GM13976 (cell line): ENCODE measurements around the gene RARB.

Source experiments
- DNase-seq: peaks from one replicate; pipeline ENCODE4 v3.0.0; 2012; ENCODE audit warnings: low spot score
- CTCF ChIP-seq: IDR thresholded peaks from 2 replicates; pipeline ENCODE4 v1.5.1; 2012; ENCODE audit warnings: borderline replicate concordance, mild to moderate bottlenecking; ENCODE audit not compliant: insufficient read depth; ENCODE audit errors: extremely low read depth, missing control alignments, control extremely low read depth
- in situ Hi-C: fragments of 300-500 bp; cut with MboI; formaldehyde crosslinking; loops from one replicate; pipeline ENCODE4 v1.12.0; 2022; ENCODE audit warnings: low sequenced_read_pairs, mixed read lengths, inconsistent platforms; ENCODE audit not compliant: unreplicated experiment

RARB gene

GRCh38 chr3:25581335-25581734 lies 153.3 kb downstream of the RARB start:
- in situ Hi-C loops: loop anchor here (25.0 kb wide), 1 partner anchor 619 kb away; no protein-coding TSS in a partner anchor
- DNase-seq: no peak
- no peak for TF ChIP-seq CTCF

GRCh38 chr3:25581823-25582222 lies 153.8 kb downstream of the RARB start:
- no peak for DNase-seq
- no peak for TF ChIP-seq CTCF
- in situ Hi-C loops: loop anchor here (25.0 kb wide), 1 partner anchor 620 kb away; no protein-coding TSS in a partner anchor

DNA sequence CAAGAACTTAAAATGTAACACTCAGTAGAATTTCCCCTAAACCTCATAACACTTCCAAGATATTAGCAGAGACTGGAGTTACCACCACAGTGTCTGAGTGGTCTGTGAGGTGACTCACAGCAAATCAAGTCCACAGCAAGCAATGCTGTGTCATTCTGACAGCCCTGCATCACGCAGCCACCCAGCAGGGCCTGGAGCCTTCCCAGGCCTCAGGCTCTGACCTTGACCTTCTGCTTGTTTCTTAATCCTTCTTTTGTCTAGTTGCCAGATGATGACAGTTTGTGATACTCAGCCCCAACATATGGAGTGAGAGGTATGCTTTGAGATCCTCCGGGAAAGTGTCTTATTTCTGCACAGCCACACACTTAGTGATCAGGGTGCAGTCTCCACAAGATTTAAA lies 154.2 kb downstream of the RARB start:
- no peak for TF ChIP-seq CTCF
- in situ Hi-C loops: loop anchor here (25.0 kb wide), 1 partner anchor 620 kb away; no protein-coding TSS in a partner anchor
- no peak for DNase-seq

DNA sequence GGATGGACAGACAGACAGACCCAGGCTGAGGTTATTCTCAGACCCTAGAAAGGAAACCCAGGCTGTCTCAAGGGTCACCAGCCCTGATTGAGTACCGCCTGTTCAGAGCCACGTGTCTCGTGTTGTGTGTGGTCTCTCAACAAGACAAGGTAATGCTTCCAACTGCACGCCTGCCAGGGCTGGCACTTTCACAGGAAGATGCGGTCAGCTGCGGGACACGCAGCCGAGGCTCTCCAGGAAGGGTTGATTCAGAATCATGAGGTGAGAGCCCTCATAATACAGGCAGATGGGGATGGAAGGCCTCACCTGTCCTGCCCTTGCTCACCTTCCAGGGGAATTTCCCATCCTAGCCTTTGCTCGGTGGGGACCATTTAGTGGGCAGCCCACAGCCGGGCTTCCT lies 155.3 kb downstream of the RARB start:
- no peak for DNase-seq
- TF ChIP-seq CTCF: no peak
- in situ Hi-C loops: loop anchor here (25.0 kb wide), 1 partner anchor 621 kb away; no protein-coding TSS in a partner anchor

GRCh38 chr3:25584011-25584789 lies 156.1 kb downstream of the RARB start:
- in situ Hi-C loops: loop anchor here (25.0 kb wide), 1 partner anchor 622 kb away; no protein-coding TSS in a partner anchor
- TF ChIP-seq CTCF: no peak
- no peak for DNase-seq

GRCh38 chr3:25585361-25586166 lies 157.5 kb downstream of the RARB start:
- DNase-seq: no peak
- no peak for TF ChIP-seq CTCF
- in situ Hi-C loops: loop anchor here (25.0 kb wide), 1 partner anchor 623 kb away; no protein-coding TSS in a partner anchor
